HG03432 (cell line): ENCODE measurements around the gene RAPGEF6.
"Not testable (repeated sequence)": the region's sequence is repeated elsewhere in the genome, so short reads cannot be mapped to it uniquely, and the experiment has no call there.

ENCODE experiments used
- ATAC-seq: cut with Tn5 transposase; IDR thresholded peaks from one replicate; pipeline ENCODE4 v1.9.1; 2021; ENCODE audit warnings: mild to moderate bottlenecking, moderate library complexity; ENCODE audit not compliant: unreplicated experiment

Gene RAPGEF6

GRCh38 chr5:131436081-131436480 is 198.9 kb downstream of the RAPGEF6 start:
- no peak for ATAC-seq

- no peak for ATAC-seq
These were observed 201.9 kb downstream of the RAPGEF6 start for GRCh38 chr5:131433109-131433508.

GRCh38 chr5:131431794-131432193 is 203.2 kb downstream of the RAPGEF6 start:
- no peak for ATAC-seq

GRCh38 chr5:131430794-131431193 is 204.2 kb downstream of the RAPGEF6 start:
- ATAC-seq, result no peak

- no peak for ATAC-seq
These were observed 209.0 kb downstream of the RAPGEF6 start for GRCh38 chr5:131426011-131426410.

GRCh38 chr5:131423056-131423455 is 212.0 kb downstream of the RAPGEF6 start:
- no peak for ATAC-seq

GRCh38 chr5:131419877-131420276 is 215.2 kb downstream of the RAPGEF6 start:
- no peak for ATAC-seq

GRCh38 chr5:131418846-131419245 is 216.2 kb downstream of the RAPGEF6 start:
- no peak for ATAC-seq

GRCh38 chr5:131417240-131417869 is 217.7 kb downstream of the RAPGEF6 start:
- ATAC-seq, result peak; percentile 45

- peak; percentile 82 for ATAC-seq
These were observed 218.3 kb downstream of the RAPGEF6 start for GRCh38 chr5:131416729-131417128.

- peak; percentile 72 for ATAC-seq
These were observed 221.1 kb downstream of the RAPGEF6 start for GRCh38 chr5:131413605-131414559.

- ATAC-seq, result no peak
These were observed 227.9 kb downstream of the RAPGEF6 start for GRCh38 chr5:131406975-131407638.

- no peak for ATAC-seq
These were observed 229.0 kb downstream of the RAPGEF6 start for GRCh38 chr5:131406076-131406475.

- ATAC-seq, result no peak
These were observed 229.4 kb downstream of the RAPGEF6 start for GRCh38 chr5:131405674-131406073.

GRCh38 chr5:131400585-131400984 is 234.4 kb downstream of the RAPGEF6 start:
- ATAC-seq, result no peak

- not testable (repeated sequence) for ATAC-seq
These were observed 236.0 kb downstream of the RAPGEF6 start for GRCh38 chr5:131399007-131399406.

- ATAC-seq, result no peak
These were observed 238.3 kb downstream of the RAPGEF6 start for GRCh38 chr5:131396630-131397273.

GRCh38 chr5:131396015-131396414 is 239.0 kb downstream of the RAPGEF6 start:
- peak; percentile 91 for ATAC-seq

- ATAC-seq, result peak; percentile 62
These were observed 240.9 kb downstream of the RAPGEF6 start for GRCh38 chr5:131394128-131394527.

GRCh38 chr5:131393498-131393968 is 241.5 kb downstream of the RAPGEF6 start:
- no peak for ATAC-seq
